HG03565 (cell line): ENCODE data around the gene DEFB114.

Experiments
- ATAC-seq: cut with Tn5 transposase; IDR thresholded peaks from one replicate; pipeline ENCODE4 v1.9.1; 2021; ENCODE audit warnings: mild to moderate bottlenecking, moderate library complexity; ENCODE audit not compliant: unreplicated experiment

The DEFB114 gene

DNA sequence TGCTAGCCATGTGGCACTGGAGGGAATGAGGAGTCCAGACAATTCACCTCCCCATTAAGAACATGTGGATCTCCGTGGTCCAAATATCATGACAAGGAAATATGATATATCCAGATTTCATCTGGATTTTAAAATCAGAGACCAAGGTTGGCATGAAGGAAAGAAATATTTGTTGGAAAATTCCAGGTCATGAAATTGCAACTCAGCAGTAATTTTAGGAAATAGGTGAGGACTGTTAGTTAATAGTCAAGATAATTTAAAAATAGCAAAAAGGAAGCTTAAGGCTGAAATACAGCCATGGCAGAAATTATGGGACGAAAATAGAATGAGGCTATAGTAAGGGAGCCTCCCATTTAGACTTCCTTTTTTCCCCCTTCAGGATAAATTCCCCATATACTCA is 26.9 kb downstream of the DEFB114 start:
- no peak for ATAC-seq

DNA sequence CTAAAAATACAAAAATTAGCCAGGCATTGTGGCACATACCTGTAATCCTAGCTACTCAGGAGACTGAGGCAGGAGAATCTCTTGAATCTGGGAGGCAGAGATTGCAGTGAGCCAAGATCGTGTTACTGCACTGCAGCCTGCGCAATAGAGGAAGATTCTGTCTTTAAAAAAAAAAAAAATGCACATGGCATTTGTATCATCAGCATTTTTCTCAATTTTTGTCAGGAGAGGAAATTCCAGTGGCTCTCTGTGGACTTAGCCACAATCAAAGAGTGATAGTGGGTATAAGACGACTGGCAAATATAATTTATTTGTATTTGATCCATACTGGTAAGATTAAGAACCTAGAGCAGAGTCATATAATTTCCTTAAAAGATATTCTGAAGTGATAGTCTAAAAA is 28.6 kb downstream of the DEFB114 start:
- ATAC-seq = no peak

DNA sequence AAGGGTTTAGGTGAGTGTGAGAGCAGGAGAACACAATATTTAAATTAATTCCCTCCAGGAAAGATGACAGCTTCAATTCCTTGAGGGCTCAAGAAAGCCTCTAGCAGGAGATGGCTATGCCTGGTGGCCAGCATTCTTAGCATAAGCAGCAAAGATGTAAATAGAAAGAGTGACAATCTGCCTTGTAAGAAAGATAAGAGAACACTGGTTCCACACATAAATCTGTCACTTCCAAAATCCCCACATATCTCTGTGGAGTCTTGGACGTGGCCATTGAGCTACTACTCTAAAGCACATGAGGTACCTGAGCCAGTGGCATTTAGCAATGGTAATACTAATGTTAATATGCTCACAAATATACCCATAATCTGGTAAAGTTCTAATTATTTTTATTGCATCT is 29.2 kb downstream of the DEFB114 start:
- ATAC-seq = no peak

DNA sequence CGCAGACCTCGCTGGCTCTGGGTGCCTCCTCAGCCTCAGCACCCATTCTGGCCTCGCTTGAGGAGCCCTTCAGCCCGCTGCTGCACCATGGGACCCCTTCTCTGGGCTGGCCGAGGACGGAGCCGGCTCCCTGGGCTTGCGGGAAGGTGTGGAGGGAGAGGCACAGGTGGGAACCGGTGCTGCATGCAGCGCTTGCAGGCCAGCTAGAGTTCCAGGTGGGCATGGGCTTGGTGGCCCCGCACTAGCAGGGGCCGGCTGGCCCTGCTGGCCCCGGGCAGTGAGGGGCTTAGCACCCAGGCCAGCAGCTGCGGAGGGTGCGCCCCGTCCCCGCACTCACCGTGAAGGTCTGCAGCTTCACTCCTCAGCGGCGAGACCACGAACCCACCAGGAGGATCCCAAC is 30.4 kb downstream of the DEFB114 start:
- no peak for ATAC-seq

DNA sequence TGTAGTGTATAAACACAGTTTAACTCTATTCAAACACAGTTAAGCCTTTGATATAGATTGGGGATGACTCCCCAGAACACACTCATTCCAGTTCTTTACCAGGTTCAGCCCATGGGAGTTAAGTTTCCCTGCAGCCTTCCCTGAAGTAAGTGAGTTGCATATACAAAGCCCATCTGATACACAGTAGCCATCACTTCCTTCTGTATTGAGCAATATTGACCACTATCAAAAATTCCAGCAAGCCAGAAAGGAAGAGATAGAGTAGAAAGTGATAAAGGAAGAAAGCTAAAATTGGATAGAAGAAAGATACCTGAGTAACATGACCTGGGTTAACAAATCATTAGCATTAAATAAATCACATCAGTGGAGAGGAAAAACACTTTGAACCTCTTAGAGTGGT is 34.6 kb downstream of the DEFB114 start:
- ATAC-seq = no peak

DNA sequence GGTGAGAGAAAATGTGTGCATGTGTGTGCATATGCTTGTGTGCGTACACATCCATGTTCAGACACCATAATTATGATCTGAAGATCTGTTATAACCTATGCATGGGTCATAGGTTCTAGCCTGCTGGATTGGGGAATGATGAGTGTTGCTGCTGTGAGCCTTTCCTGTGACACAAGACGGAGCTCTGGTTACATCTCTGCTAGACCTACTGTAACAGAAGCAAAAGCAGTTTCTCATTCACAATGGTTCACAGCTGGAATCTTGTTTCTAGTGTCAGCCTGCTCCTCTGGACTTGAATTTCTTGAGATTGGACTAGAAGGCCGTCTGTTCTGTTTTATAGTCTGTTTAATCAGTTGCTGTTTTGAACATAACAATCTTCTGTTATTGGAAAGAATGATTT is 40.1 kb downstream of the DEFB114 start:
- ATAC-seq = no peak

DNA sequence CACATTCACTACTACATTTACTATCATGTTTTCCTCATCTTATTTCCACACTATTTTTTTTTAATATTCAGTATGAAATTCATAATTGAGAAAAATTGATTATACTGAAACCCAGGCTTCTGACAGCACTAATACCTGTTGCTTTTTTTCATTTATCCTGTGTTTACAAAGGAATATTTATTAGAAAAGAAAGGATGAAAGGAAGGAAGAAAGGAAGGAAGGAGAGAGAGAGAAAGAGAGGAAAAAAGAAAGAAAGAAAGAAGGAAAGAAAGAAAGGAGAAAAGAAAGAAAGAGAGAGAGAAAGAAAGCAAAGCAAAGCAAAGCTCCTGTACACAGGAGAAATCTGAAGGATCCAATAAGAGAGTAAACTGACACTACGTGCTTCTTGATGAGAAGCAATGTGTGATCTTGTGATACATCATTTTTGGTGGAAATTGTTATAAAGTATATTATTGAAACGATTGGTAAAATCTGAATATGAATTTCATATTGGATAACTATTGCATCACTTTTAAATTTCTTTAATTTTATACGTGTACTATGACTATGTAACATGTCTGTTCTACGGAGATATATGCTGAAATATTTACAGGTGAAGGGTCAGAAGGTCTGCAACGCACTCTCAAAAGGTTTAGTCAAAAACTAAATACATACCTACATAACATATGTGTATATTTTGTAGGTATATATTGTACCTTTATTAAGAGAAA is 43.9 kb downstream of the DEFB114 start:
- no peak for ATAC-seq

DNA sequence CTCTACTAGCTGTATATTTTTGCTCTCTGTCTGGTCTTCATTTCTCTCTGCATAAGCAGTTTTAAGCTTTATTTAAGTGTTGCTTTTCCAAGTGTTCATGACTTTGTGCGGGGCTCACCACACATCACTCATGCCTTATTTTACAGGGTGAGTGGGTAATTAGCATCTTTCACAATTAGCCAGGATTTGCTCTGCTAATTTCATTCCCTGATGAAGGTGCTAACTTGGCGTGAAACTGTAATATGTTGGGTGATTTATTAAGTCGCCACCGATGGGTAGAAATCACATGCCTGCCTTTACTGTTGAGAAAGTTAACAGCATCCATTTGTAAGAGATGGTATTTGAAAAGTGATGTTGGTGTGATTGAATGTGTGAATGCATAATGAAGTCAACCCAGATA is 44.7 kb downstream of the DEFB114 start:
- ATAC-seq = no peak

DNA sequence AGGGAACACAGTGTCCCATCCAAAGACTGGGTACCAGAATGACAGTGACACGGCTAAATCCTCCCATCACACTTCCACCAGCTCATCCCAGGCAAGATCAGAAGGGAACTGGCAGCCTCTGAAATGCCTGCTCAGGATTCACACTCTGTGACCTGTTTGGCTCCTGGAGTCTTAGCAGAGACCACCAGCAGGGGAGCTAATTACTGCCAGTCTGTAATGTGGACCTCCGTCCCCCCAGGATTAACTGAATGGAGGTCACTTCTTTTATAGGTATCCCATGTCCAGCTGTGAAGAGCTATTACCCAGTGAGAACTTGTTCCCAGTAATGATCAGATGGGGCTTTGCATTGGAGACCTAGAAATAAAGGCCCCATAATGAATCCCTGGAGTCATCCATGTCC is 45.2 kb downstream of the DEFB114 start:
- ATAC-seq = no peak

DNA sequence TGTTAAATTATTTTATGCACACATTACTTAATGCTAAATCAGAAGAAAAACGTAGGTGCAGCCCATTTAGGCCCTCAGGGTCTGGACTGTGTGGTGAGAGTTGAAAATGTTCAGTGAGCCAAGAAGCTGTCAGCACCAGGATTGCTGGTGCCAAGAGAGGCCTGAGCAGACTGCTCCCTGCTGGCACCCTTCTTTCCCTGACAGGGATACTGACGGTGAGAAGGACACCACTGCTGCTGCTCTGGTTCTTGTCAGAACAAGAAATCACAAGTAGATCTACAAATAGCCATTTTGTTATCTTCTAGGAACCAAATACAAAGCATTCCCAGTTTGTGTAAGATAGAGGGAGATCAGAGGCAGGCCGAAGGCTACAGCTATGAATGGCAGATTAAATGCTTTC is 48.9 kb downstream of the DEFB114 start:
- ATAC-seq = no peak

DNA sequence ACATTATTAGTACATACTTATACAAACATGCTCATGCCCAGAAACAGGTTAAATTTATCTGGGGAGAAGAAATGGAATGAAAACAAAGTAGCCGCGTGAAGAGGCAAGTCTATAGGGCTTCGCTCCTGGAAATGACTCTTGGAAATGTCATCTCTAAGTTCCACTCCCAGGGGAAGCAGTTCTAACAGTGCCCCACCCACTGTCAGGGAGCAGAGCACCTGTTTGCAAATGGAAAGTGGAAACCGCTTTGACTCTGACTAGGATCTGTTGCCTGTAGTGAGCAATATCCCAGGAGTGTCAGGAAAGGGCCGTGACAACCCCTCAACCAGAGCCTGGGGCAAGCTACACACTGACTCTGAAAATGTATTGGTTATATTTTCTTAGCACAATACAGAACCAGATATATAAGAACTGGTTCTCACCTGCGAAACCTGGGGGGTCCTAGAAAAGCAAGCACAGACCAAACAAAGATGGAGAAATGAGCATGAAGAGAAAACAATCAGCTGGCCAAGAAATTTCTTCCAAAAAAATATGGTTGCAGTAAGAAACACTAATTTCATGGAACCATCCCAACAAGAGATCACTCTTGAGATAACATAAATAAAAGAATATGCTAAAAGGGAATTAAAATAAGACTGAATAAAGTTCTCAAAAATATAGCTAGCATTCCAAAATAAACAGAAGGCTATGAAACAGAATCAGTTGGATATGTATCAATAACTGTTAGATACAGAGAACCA is 50.2 kb downstream of the DEFB114 start:
- no peak for ATAC-seq

DNA sequence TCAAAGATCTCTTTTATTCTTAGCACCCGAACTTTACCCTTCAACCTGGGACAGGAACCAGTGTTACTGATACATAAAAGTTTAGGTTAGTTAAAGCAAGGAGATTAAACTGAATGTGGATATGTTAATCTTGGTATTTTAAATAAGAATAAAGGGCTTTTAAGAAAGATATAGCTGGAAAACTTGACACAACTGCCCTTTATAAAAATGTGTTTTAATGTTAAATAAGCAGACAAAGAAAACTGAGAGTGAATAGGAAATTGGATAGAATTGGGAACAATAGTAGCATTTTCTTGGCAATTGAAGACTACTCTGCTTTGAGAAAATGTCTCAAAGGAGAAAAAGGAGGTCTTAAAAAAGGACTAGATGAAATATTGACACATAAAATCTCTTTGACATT is 51.8 kb downstream of the DEFB114 start:
- no peak for ATAC-seq

DNA sequence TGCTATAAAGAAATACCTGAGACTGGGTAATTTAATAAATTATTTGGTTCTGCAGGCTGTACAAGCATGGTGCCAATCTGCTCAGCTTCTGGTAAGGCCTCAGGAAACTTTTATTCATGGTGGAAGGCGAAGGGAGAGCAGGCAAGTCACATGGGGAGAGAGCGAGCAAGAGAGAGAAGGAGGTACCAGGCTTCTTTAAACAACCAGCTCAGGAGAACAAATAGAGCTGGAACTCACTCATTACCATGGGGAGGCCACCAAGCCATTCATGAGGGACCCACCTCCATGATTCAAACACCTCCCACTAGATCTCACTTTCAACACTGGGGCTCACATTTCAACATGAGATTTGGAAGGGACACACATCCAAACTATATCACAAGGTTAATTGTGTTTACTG is 52.7 kb downstream of the DEFB114 start:
- no peak for ATAC-seq
